Natural killer cell treated with Interleukin-12 subunit alpha and Interleukin-12 subunit beta and Interleukin-15 and Interleukin-18, amount 100 ng/mL, for 72 hours (primary cell): ENCODE results near the gene CERS4. TPM values are rescaled to one million over a fixed set of nuclear protein-coding genes. Genes with fewer than 3 reads are reported as not detected.
A peak's percentile ranks its signal among the peaks of the same experiment; 100 is the strongest.
"Not testable (repeated sequence)": the region's sequence is repeated elsewhere in the genome, so short reads cannot be mapped to it uniquely, and the experiment has no call there.

ENCODE experiments used
- ATAC-seq, 2 donors: fragments of 150-1000 bp; cut with Tn5 transposase in 1 of 2; sonication (Bioruptor Pico), chemical (Tn5 transposase) in 1 of 2; 2 replicates each; pipeline ENCODE4 v1.10.0; 2021
- DNase-seq: peaks from one replicate; pipeline ENCODE4 v3.0.0; 2022; ENCODE audit warnings: low spot score
- H3K27ac Mint-ChIP-seq, 2 donors: 1 replicate in 1 of 2; 2 replicates in 1 of 2; pipeline ENCODE4 v1.8.0; 2022; ENCODE audit warnings: mixed read lengths in 2 of 2, mild to moderate bottlenecking in 1 of 2, moderate library complexity in 1 of 2
- H3K27me3 Mint-ChIP-seq, 2 donors: 1 replicate in 1 of 2; 2 replicates in 1 of 2; pipeline ENCODE4 v1.8.0; 2022; ENCODE audit warnings: mixed read lengths in 2 of 2
- H3K36me3 Mint-ChIP-seq: one replicate; pipeline ENCODE4 v1.8.0; 2022; ENCODE audit warnings: mixed read lengths
- H3K4me1 Mint-ChIP-seq, 2 donors: 1 replicate in 1 of 2; 2 replicates in 1 of 2; pipeline ENCODE4 v1.8.0; 2022; ENCODE audit warnings: low read depth in 2 of 2, mixed read lengths in 2 of 2, mild to moderate bottlenecking in 1 of 2
- H3K4me3 Mint-ChIP-seq: one replicate; pipeline ENCODE4 v1.8.0; 2022; ENCODE audit warnings: mixed read lengths
- H3K9me3 Mint-ChIP-seq: 2 replicates; pipeline ENCODE4 v1.8.0; 2022; ENCODE audit warnings: mixed read lengths
- total RNA-seq, 2 donors: library from RNA; stranded (reverse); gene quantifications; one replicate each; pipeline ENCODE4 v1.2.3, GENCODE V29; 2022

CERS4 gene
- total RNA-seq, 2 donors from 2014 or later: 36.8 to 55.8 TPM

- Mint-ChIP-seq H3K36me3 (no peaks in the 10 kb centered on the region), H3K4me1 (peaks cover 5 to 18% of the 10 kb centered on the region in 2 donors), H3K27me3 (no peaks in the 10 kb centered on the region), H3K9me3 (no peaks in the 10 kb centered on the region), H3K27ac (no peak overlapping the region), H3K4me3 (no peak overlapping the region)
- ATAC-seq (no peak), DNase-seq (no peak)
Measured at GRCh38 chr19:8255426-8256125, 46.4 kb downstream of the CERS4 start.

DNA sequence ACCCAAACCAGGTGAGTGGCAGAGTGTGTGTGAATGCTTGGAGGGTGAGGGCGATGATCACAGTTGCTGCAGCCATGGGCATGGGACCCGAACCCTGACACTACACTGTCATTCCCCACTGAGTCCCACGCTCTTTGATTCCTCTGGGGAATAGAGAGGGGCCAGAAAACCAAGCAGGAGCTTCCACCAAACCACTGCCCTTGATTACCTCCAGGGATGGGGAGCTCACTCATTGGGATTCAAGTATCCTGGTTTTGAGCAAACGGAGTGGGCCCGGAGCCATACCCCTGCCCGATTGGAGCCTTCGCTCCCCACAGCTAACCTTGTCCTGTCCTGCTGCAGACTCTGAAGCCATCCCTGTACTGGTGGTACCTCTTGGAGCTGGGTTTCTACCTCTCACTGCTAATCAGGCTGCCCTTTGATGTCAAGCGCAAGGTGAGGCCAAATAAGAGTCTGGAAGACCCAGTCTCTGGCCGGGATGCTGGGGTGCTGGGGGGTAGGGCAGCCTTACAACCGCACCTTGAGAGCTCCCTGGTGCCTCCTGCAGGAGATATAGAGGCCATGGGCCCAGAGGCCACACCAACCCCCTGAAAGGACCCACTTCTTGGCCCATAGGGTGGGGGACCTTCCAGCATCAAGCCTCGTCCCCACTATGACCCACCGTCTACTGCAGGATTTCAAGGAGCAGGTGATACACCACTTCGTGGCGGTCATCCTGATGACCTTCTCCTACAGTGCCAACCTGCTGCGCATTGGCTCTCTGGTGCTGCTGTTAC is 47.3 kb downstream of the CERS4 start:
- no peaks in the 10 kb centered on the region for H3K36me3 Mint-ChIP-seq
- DNase-seq: no peak
- ATAC-seq: no peak
- no peak overlapping the region for H3K4me3 Mint-ChIP-seq
- H3K27ac Mint-ChIP-seq: no peak overlapping the region
- peaks cover 5 to 18% of the 10 kb centered on the region in 2 donors for H3K4me1 Mint-ChIP-seq
- no peaks in the 10 kb centered on the region for H3K27me3 Mint-ChIP-seq
- no peaks in the 10 kb centered on the region for H3K9me3 Mint-ChIP-seq

DNA sequence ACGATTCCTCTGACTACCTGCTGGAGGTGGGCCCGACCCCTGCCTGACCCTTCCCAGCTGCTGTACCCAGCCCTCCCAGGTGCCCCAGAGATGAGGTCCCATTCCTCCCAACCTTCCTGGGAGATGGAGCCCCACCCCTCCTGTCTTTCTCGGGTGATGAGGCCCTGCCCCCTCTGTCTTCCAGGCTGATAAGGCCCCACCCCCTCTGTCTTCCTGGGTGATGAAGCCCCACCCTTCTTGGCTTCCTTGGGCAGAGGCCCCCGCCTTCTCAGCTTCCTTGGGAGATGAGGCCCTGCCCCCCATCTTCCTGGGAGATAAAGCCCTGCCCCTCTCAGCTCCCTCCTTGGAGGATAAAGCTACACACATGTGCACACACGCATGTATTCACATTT is 47.9 kb downstream of the CERS4 start:
- H3K9me3 Mint-ChIP-seq: no peaks in the 10 kb centered on the region
- no peak overlapping the region for H3K27ac Mint-ChIP-seq
- DNase-seq (no peak), ATAC-seq (no peak)
- H3K27me3 Mint-ChIP-seq: no peaks in the 10 kb centered on the region
- no peak overlapping the region for H3K4me3 Mint-ChIP-seq
- H3K4me1 Mint-ChIP-seq: peaks cover 5 to 18% of the 10 kb centered on the region in 2 donors
- no peaks in the 10 kb centered on the region for H3K36me3 Mint-ChIP-seq

GRCh38 chr19:8259142-8259921 is 50.2 kb downstream of the CERS4 start:
- Mint-ChIP-seq H3K4me3 (no peak overlapping the region), H3K36me3 (no peaks in the 10 kb centered on the region), H3K4me1 (peaks cover 0 to 15% of the 10 kb centered on the region in 2 donors), H3K27me3 (no peaks in the 10 kb centered on the region), H3K27ac (peak overlapping the region in 1 of 2 donors; percentile 57), H3K9me3 (no peaks in the 10 kb centered on the region)
- DNase-seq (no peak), ATAC-seq (no peak)

- ATAC-seq (no peak), DNase-seq (no peak)
- H3K9me3 Mint-ChIP-seq: no peaks in the 10 kb centered on the region
- peak overlapping the region in 1 of 2 donors; percentile 57 for H3K27ac Mint-ChIP-seq
- H3K27me3 Mint-ChIP-seq: no peaks in the 10 kb centered on the region
- peaks cover 0 to 15% of the 10 kb centered on the region in 2 donors for H3K4me1 Mint-ChIP-seq
- H3K4me3 Mint-ChIP-seq: no peak overlapping the region
- no peaks in the 10 kb centered on the region for H3K36me3 Mint-ChIP-seq
Measured at GRCh38 chr19:8259922-8260247, 50.7 kb downstream of the CERS4 start.

- Mint-ChIP-seq H3K27me3 (no peaks in the 10 kb centered on the region), H3K27ac (no peak overlapping the region), H3K4me1 (peaks cover 0 to 12% of the 10 kb centered on the region in 2 donors), H3K36me3 (no peaks in the 10 kb centered on the region), H3K4me3 (no peak overlapping the region), H3K9me3 (no peaks in the 10 kb centered on the region)
- no peak for ATAC-seq
- DNase-seq: no peak
Measured at GRCh38 chr19:8261347-8261746, 52.2 kb downstream of the CERS4 start.

DNA sequence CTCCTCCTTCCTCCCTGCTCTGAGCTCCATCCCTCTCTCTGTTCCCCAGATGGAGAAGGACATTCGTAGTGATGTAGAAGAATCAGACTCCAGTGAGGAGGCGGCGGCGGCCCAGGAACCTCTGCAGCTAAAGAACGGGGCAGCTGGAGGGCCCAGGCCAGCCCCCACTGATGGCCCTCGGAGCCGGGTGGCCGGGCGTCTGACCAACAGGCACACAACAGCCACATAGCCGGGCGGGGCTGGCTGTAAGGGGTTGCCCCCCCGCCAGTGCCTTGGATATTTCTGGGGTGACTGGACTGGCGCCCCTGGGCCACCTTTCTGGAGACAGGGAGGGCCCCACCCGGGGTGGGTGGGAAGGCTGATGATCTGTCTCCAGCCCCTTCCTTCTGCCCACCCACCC is 52.7 kb downstream of the CERS4 start:
- DNase-seq (no peak), ATAC-seq (no peak)
- Mint-ChIP-seq H3K27me3 (no peaks in the 10 kb centered on the region), H3K36me3 (no peaks in the 10 kb centered on the region), H3K4me1 (peaks cover 0 to 12% of the 10 kb centered on the region in 2 donors), H3K9me3 (no peaks in the 10 kb centered on the region), H3K4me3 (no peak overlapping the region), H3K27ac (no peak overlapping the region)

DNA sequence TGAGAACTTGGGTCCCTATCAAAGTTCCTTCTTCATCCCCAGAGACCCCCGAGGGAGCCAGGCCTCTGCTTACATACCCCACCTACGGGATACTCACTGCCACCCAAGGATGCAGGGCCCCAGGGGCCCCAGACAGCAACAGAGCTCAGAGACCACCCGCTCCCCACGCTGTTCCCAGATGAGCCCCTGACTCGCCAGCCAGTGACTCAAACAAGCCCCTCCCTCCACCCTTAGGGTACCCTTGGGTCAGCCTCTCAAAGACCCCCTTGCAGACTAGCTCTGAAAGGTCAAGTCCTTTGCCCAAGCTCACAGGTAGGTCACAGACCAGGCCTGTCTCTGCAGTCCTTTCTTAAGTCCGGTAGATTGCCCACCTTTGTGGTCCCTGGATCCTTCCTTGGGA is 53.3 kb downstream of the CERS4 start:
- H3K27me3 Mint-ChIP-seq: no peaks in the 10 kb centered on the region
- peaks cover 0 to 12% of the 10 kb centered on the region in 2 donors for H3K4me1 Mint-ChIP-seq
- H3K9me3 Mint-ChIP-seq: no peaks in the 10 kb centered on the region
- no peak overlapping the region for H3K27ac Mint-ChIP-seq
- ATAC-seq (peak in 1 of 2 donors; percentile 13), DNase-seq (no peak)
- no peak overlapping the region for H3K4me3 Mint-ChIP-seq
- no peaks in the 10 kb centered on the region for H3K36me3 Mint-ChIP-seq

- H3K4me1 Mint-ChIP-seq: peaks cover 3 to 15% of the 10 kb centered on the region in 2 donors
- not testable (repeated sequence) for H3K27me3 Mint-ChIP-seq, H3K9me3 Mint-ChIP-seq, DNase-seq, H3K36me3 Mint-ChIP-seq, ATAC-seq, H3K4me3 Mint-ChIP-seq, H3K27ac Mint-ChIP-seq
Measured at GRCh38 chr19:8264248-8264647, 55.1 kb downstream of the CERS4 start.

GRCh38 chr19:8265872-8266271 is 56.7 kb downstream of the CERS4 start:
- DNase-seq: no peak
- no peak overlapping the region for H3K4me3 Mint-ChIP-seq
- H3K9me3 Mint-ChIP-seq: no peaks in the 10 kb centered on the region
- no peak overlapping the region for H3K27ac Mint-ChIP-seq
- H3K4me1 Mint-ChIP-seq: peaks cover 8 to 14% of the 10 kb centered on the region in 2 donors
- no peaks in the 10 kb centered on the region for H3K36me3 Mint-ChIP-seq
- ATAC-seq: no peak
- H3K27me3 Mint-ChIP-seq: no peaks in the 10 kb centered on the region

- DNase-seq: no peak
- no peaks in the 10 kb centered on the region for H3K9me3 Mint-ChIP-seq
- peak overlapping the region; percentile 74 to 90 for H3K27ac Mint-ChIP-seq
- peak overlapping the region; percentile 90 for H3K4me3 Mint-ChIP-seq
- H3K27me3 Mint-ChIP-seq: no peaks in the 10 kb centered on the region
- ATAC-seq: no peak
- H3K36me3 Mint-ChIP-seq: no peaks in the 10 kb centered on the region
- H3K4me1 Mint-ChIP-seq: peaks cover 8 to 14% of the 10 kb centered on the region in 2 donors
Measured at GRCh38 chr19:8269724-8270123, 60.6 kb downstream of the CERS4 start.

DNA sequence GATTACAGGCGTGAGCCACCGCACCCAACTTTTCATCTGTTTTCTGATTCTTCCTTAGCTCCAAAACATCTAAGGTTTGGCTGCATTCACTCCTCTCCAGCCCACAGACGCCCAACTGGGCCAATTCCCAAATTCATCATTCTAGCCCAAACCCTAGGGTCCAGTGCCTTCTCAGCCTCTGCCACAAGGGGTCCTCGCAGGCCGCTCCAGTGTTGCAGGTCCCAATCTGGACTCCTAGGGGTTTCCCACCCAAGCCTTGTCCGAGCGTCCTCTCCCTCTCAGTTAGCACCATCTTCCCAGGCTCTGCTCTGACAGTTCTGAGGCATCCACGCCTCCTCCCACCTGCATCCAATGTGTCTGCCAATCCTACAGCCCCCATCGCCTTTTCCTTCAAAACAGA is 67.3 kb downstream of the CERS4 start:
- not testable (repeated sequence) for H3K27me3 Mint-ChIP-seq, H3K4me1 Mint-ChIP-seq, H3K27ac Mint-ChIP-seq, H3K9me3 Mint-ChIP-seq, DNase-seq, H3K36me3 Mint-ChIP-seq, H3K4me3 Mint-ChIP-seq
- ATAC-seq: peak; percentile 61 to 82

DNA sequence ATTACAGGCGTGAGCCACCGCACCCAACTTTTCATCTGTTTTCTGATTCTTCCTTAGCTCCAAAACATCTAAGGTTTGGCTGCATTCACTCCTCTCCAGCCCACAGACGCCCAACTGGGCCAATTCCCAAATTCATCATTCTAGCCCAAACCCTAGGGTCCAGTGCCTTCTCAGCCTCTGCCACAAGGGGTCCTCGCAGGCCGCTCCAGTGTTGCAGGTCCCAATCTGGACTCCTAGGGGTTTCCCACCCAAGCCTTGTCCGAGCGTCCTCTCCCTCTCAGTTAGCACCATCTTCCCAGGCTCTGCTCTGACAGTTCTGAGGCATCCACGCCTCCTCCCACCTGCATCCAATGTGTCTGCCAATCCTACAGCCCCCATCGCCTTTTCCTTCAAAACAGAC is 82.2 kb downstream of the CERS4 start:
- not testable (repeated sequence) for H3K9me3 Mint-ChIP-seq, H3K4me1 Mint-ChIP-seq, DNase-seq, H3K36me3 Mint-ChIP-seq, H3K4me3 Mint-ChIP-seq, H3K27me3 Mint-ChIP-seq, H3K27ac Mint-ChIP-seq
- peak; percentile 69 to 86 for ATAC-seq

DNA sequence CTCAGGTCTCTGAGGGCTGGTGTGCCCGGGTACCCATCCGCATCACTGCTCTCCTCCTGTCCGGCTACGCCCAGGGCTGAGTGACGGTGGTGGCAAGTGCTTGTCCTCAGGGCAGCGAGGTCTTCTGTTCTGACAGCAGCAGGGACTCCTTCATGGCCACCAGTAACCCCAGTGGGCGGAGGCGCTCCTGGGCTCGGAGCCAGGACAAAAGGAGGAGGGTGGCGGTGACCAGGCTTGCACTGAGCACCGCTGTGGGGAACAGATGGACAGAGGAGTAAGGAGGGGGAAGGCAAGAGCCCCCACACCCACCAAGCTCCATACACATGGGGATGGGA is 93.2 kb downstream of the CERS4 start:
- Mint-ChIP-seq H3K36me3 (no peaks in the 10 kb centered on the region), H3K4me3 (no peak overlapping the region), H3K27ac (no peak overlapping the region), H3K27me3 (no peaks in the 10 kb centered on the region), H3K4me1 (peaks cover 13 to 17% of the 10 kb centered on the region in 2 donors), H3K9me3 (no peaks in the 10 kb centered on the region)
- peak in 1 of 2 donors; percentile 25 for ATAC-seq
- peak; percentile 59 for DNase-seq
